ENCODE results near the gene ASMTL. TPM values are rescaled to one million over a fixed set of nuclear protein-coding genes. Genes with fewer than 3 reads are reported as not detected.

The ASMTL gene
- total RNA-seq, 1 donor from 2014 or later, result 45.5 TPM

DNA sequence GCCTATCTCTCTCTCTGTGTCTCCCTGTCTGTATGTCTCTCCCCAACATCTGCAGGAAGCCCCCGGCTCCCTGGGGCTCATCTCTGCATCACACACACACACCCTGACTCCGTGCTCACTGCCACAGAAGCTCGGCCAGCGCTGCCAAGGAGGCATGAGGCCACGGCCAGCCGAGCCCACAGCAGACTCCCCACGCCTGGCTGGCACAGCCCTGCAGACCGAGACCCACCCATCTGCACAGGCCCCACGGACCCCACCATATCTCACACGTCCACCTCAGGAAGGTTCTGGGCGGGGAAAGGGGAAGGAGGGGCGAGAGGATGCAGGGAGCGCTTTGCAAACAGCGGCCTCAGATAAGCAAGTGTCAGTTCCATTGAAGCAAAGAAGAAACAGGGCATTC is 32.3 kb downstream of the ASMTL start:
- H3K9me3 Mint-ChIP-seq (ENCODE audit: unreplicated experiment), result peaks cover 18% of the 10 kb centered on the region
- TF ChIP-seq, protein P1, sequence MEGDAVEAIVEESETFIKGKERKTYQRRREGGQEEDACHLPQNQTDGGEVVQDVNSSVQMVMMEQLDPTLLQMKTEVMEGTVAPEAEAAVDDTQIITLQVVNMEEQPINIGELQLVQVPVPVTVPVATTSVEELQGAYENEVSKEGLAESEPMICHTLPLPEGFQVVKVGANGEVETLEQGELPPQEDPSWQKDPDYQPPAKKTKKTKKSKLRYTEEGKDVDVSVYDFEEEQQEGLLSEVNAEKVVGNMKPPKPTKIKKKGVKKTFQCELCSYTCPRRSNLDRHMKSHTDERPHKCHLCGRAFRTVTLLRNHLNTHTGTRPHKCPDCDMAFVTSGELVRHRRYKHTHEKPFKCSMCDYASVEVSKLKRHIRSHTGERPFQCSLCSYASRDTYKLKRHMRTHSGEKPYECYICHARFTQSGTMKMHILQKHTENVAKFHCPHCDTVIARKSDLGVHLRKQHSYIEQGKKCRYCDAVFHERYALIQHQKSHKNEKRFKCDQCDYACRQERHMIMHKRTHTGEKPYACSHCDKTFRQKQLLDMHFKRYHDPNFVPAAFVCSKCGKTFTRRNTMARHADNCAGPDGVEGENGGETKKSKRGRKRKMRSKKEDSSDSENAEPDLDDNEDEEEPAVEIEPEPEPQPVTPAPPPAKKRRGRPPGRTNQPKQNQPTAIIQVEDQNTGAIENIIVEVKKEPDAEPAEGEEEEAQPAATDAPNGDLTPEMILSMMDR (IDR thresholded peaks at IDR 0.05; ENCODE audit: partially characterized antibody, unreplicated experiment), result no peak
- peaks cover 13% of the 10 kb centered on the region for H3K27me3 Mint-ChIP-seq (ENCODE audit: unreplicated experiment)
- peak overlapping the region; percentile 1 for H3K4me3 Mint-ChIP-seq (ENCODE audit: unreplicated experiment)
- DNase-seq, result no peak
- no peaks in the 10 kb centered on the region for H3K4me1 Mint-ChIP-seq (ENCODE audit: low read depth, unreplicated experiment)
- H3K27ac Mint-ChIP-seq (ENCODE audit: unreplicated experiment), result no peak overlapping the region
- H3K36me3 Mint-ChIP-seq (ENCODE audit: unreplicated experiment), result peaks cover 37% of the 10 kb centered on the region

DNA sequence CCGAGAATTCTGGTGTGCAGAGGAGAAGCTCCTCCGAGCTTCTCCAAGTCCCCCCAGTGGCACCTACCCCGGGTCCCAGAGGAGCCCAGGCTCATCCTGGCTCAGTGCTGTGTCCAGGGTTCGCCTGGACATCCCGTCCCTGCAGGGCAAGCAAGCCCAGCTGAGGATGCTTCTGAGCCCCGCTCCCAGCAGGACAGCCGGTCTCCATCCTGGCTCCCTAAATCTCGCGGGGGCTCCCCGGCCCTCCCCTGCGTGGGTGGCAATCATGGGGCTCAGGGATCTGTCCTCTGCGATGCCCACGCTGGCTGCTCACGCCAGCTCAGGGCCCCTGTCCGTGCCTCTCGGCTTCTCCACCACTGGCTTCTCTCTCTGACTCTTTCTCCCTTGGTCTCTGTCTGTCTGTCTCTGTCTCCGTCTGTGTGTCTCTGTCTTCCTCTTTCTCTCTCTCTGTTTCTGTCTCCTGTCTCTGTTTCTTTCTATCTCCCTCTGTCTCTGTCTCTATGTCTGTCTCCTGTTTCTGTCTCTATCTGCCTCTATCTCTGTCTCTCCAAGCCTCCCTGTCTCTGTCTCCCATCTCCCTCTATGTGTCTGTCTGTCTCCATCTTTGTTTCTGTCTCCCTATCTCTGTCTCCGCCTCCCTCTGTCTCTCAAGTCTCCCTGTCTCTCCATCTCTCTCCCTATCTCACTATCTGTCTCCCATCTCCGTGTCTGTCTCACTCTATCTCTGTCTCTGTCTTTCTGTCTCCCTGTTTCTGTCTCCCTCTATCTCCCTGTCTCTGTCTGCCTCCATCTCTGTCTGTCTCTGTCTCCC is 33.0 kb downstream of the ASMTL start:
- peaks cover 32% of the 10 kb centered on the region for H3K36me3 Mint-ChIP-seq (ENCODE audit: unreplicated experiment)
- H3K4me1 Mint-ChIP-seq (ENCODE audit: low read depth, unreplicated experiment), result no peaks in the 10 kb centered on the region
- peak overlapping the region; percentile 22 for H3K27ac Mint-ChIP-seq (ENCODE audit: unreplicated experiment)
- H3K27me3 Mint-ChIP-seq (ENCODE audit: unreplicated experiment), result peaks cover 11% of the 10 kb centered on the region
- H3K4me3 Mint-ChIP-seq (ENCODE audit: unreplicated experiment), result peak overlapping the region; percentile 1
- H3K9me3 Mint-ChIP-seq (ENCODE audit: unreplicated experiment), result peaks cover 15% of the 10 kb centered on the region
- no peak for DNase-seq
- TF ChIP-seq, protein P1 (IDR thresholded peaks at IDR 0.05; ENCODE audit: partially characterized antibody, unreplicated experiment), result no peak

DNA sequence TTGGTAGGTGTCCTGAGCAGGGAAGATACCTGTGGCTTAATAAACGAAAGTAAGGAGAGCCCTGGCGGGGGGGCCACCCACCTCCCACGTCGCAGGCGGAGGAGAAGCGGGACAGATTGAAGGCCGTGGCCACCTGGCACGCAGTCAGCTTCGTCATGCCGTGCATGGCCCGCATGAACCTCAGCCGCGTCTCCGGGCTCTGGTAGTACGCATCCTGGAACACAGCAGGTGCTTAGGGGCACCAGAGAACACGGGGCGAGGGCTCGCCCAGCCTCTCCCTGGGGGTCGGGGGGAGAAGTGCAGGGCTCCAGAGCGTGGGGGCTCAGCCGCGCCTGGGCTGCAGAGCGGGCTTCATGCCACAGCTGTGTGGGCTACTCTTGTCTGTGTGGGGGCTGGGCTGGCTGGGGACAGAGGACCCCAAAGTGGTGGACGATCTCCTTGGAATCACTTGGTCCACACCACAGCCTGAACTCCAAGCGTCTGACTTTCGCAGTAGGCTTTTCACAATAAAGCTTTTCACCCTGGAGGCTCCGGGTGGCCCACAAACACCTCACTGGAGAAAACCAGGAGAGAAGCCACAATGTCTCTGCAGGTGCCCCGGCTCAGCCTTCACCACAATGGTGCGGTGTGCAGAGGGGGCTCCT is 33.7 kb downstream of the ASMTL start:
- Mint-ChIP-seq H3K27ac (ENCODE audit: unreplicated experiment) (no peak overlapping the region), H3K27me3 (ENCODE audit: unreplicated experiment) (peaks cover 6% of the 10 kb centered on the region), H3K4me3 (ENCODE audit: unreplicated experiment) (no peak overlapping the region), H3K4me1 (ENCODE audit: low read depth, unreplicated experiment) (no peaks in the 10 kb centered on the region), H3K36me3 (ENCODE audit: unreplicated experiment) (peaks cover 27% of the 10 kb centered on the region), H3K9me3 (ENCODE audit: unreplicated experiment) (peaks cover 15% of the 10 kb centered on the region)
- DNase-seq, result no peak
- TF ChIP-seq, protein P1 (IDR thresholded peaks at IDR 0.05; ENCODE audit: partially characterized antibody, unreplicated experiment), result no peak

DNA sequence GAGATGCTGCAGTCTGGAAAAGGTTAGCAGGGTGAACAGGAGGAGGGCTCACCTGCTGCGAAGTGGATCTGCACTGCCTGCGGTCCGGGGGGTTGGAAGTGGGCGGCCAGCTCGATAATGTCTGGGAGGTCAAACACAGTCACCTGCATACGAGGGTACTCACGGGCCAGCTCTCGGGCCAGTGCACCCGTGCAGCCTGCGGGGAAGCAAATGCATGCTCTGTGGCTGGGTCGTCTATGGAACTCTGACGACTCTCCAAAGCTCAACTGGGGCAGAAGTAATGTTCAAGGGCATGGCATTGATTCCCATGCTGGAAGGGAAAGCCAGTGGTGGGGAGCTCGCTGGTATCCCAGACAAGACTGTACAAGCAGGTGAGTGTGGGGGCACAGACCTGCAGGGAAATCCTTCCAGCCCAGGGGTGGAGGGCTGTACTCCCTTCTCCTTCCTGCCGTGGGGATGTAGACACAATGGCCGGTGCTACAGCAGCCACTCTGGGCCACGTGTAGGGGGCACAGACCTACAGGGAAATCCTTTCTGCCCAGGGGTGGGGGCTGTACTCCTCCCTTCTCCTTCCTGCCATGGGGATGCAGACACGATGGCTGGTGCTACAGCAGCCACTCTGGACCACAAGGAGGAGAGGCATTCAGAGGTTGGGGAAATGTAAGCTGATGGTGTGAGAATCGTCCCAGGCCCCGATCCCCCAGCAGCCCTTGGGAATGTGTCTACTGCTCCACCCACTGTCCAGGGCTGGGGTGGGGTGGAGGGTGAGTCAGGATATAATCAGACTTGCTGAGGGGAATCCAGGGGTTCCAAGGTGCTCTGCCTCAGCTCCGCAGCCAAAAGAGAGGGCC is 34.6 kb downstream of the ASMTL start:
- peaks cover 32% of the 10 kb centered on the region for H3K36me3 Mint-ChIP-seq (ENCODE audit: unreplicated experiment)
- peaks cover 6% of the 10 kb centered on the region for H3K27me3 Mint-ChIP-seq (ENCODE audit: unreplicated experiment)
- H3K9me3 Mint-ChIP-seq (ENCODE audit: unreplicated experiment), result peaks cover 17% of the 10 kb centered on the region
- H3K27ac Mint-ChIP-seq (ENCODE audit: unreplicated experiment), result no peak overlapping the region
- H3K4me1 Mint-ChIP-seq (ENCODE audit: low read depth, unreplicated experiment), result no peaks in the 10 kb centered on the region
- TF ChIP-seq, protein P1 (IDR thresholded peaks at IDR 0.05; ENCODE audit: partially characterized antibody, unreplicated experiment), result no peak
- H3K4me3 Mint-ChIP-seq (ENCODE audit: unreplicated experiment), result no peak overlapping the region
- DNase-seq, result no peak
